A549 (cell line): ENCODE data around the gene ZNF184. TPM values are rescaled to one million over a fixed set of nuclear protein-coding genes. Genes with fewer than 3 reads are reported as not detected.

ENCODE experiments used
- ATAC-seq, 2 experiments: fragments of 200-7000 bp in 1 of 2; fragments of >200 bp in 1 of 2; cut with Nextera tagmentation in 1 of 2; cut with Tn5 transposase in 1 of 2; 3 replicates each; pipeline versions ENCODE4 v1.8.0 to v1.9.1; 2018 to 2020; ENCODE audit warnings: mild to moderate bottlenecking in 1 of 2, moderate library complexity in 1 of 2
- CTCF ChIA-PET: fragments of 300-600 bp; sonication (Branson Sonifier 250); formaldehyde crosslinking; extraction: SDS; loops from one replicate; lab custom pipeline; 2021; ENCODE audit warnings: antibody characterized with exemption, inconsistent platforms; lab: Yijun Ruan, JAX
- POLR2A ChIA-PET: fragments of 350-600 bp; formaldehyde crosslinking; extraction: SDS; loops from one replicate; lab custom pipeline; 2021; ENCODE audit warnings: antibody characterized with exemption, inconsistent platforms; lab: Yijun Ruan, JAX
- DNase-seq, 2 experiments: peaks; one replicate each; pipeline versions ENCODE4 v3.0.0 to v3.0.0-alpha.2; 2011 to 2016; ENCODE audit warnings: low read depth in 1 of 2, low spot score in 1 of 2
- FAIRE-seq: peaks from 2 replicates; lab custom pipeline; 2011; peaks lifted over from hg19 to GRCh38; lab: Jason Lieb, UNC
- H3K27ac ChIP-seq, 2 experiments: fragments of >200 bp; sonication (Bioruptor Twin); formaldehyde crosslinking; 3 replicates each; pipeline ENCODE4 v1.5.1; 2016 to 2017
- H3K4me1 ChIP-seq: fragments of >200 bp; sonication (Bioruptor Twin); formaldehyde crosslinking; 3 replicates; pipeline ENCODE4 v1.6.1; 2016
- H3K4me2 ChIP-seq: fragments of >200 bp; sonication (Bioruptor Twin); formaldehyde crosslinking; 3 replicates; pipeline ENCODE4 v1.6.1; 2016
- H3K4me3 ChIP-seq: fragments of >200 bp; sonication (Bioruptor Twin); formaldehyde crosslinking; 3 replicates; pipeline ENCODE4 v1.5.1; 2016
- H3K9me3 ChIP-seq: fragments of >200 bp; sonication (Bioruptor Twin); formaldehyde crosslinking; 3 replicates; pipeline ENCODE4 v1.6.1; 2016
- ATOH8 ChIP-seq: fragments of 250-450 bp; sonication (Bioruptor Pico); IDR thresholded peaks from 2 replicates; pipeline ENCODE4 v1.5.0; 2020; ENCODE audit warnings: low read depth, mild to moderate bottlenecking, moderate library complexity
- CEBPB ChIP-seq, 2 experiments: fragments of >200 bp in 1 of 2; sonication (Bioruptor Twin) in 1 of 2; formaldehyde crosslinking in 1 of 2; IDR thresholded peaks; 2 replicates each; pipeline ENCODE4 v1.6.1; 2012 to 2016
- CTCF ChIP-seq: fragments of >200 bp; sonication (Bioruptor Twin); formaldehyde crosslinking; IDR thresholded peaks from 3 replicates; pipeline ENCODE4 v1.5.1; 2016
- EHF ChIP-seq: fragments of 250-450 bp; sonication (Bioruptor Pico); IDR thresholded peaks from 2 replicates; pipeline ENCODE4 v1.5.0; 2020; ENCODE audit warnings: mild to moderate bottlenecking
- EHMT2 ChIP-seq: fragments of 200-600 bp; sonication (generic); IDR thresholded peaks from 2 replicates; pipeline ENCODE4 v1.6.1; 2016; ENCODE audit warnings: antibody characterized with exemption, low read depth, mild to moderate bottlenecking, moderate library complexity
- EP300 ChIP-seq, 2 experiments: fragments of >200 bp; sonication (Bioruptor Twin); formaldehyde crosslinking; IDR thresholded peaks; 2 replicates in 1 of 2; 3 replicates in 1 of 2; pipeline ENCODE4 v1.6.1; 2016 to 2017
- FOSL2 ChIP-seq, 2 experiments: fragments of 450-650 bp in 1 of 2; fragments of >200 bp in 1 of 2; sonication (Bioruptor Twin) in 1 of 2; formaldehyde crosslinking; IDR thresholded peaks; 2 replicates each; pipeline versions ENCODE4 v1.5.0 to v1.6.1; 2016 to 2020; ENCODE audit warnings: mild to moderate bottlenecking in 1 of 2, moderate library complexity in 1 of 2
- HDAC2 ChIP-seq: fragments of 200-600 bp; sonication (generic); IDR thresholded peaks from 2 replicates; pipeline ENCODE4 v1.6.1; 2016
- HOXB5 ChIP-seq: fragments of 250-450 bp; sonication (Bioruptor Pico); IDR thresholded peaks from 2 replicates; pipeline ENCODE4 v1.5.0; 2020; ENCODE audit warnings: mild to moderate bottlenecking, moderate library complexity
- JUNB ChIP-seq: fragments of >200 bp; sonication (Bioruptor Twin); formaldehyde crosslinking; IDR thresholded peaks from 2 replicates; pipeline ENCODE4 v1.6.1; 2016
- KDM1A ChIP-seq: fragments of 200-600 bp; sonication (generic); IDR thresholded peaks from 2 replicates; pipeline ENCODE4 v1.6.1; 2016; ENCODE audit warnings: low read depth, mild to moderate bottlenecking
- KDM5A ChIP-seq: fragments of 200-600 bp; sonication (generic); IDR thresholded peaks from 2 replicates; pipeline ENCODE4 v1.6.1; 2016; ENCODE audit warnings: antibody characterized with exemption, mild to moderate bottlenecking
- MAX ChIP-seq: IDR thresholded peaks from 2 replicates; pipeline ENCODE4 v1.6.1; 2012
- MAZ ChIP-seq: fragments of 150-350 bp; IDR thresholded peaks from 2 replicates; pipeline ENCODE4 v1.6.1; 2014; ENCODE audit warnings: antibody characterized with exemption, low read depth, low read length, borderline replicate concordance
- MYC ChIP-seq: IDR thresholded peaks from 2 replicates; pipeline ENCODE4 v1.6.1; 2012; ENCODE audit warnings: mild to moderate bottlenecking, inconsistent platforms, low read length, improper control_type of control experiment, borderline replicate concordance
- NFE2L2 ChIP-seq: fragments of 150-350 bp; conservative IDR thresholded peaks from 2 replicates; pipeline ENCODE4 v1.6.1; 2014; ENCODE audit warnings: low read length
- NR3C1 ChIP-seq: fragments of >200 bp; sonication (Bioruptor Twin); formaldehyde crosslinking; IDR thresholded peaks from 3 replicates; pipeline ENCODE4 v1.6.1; 2017
- RCOR1 ChIP-seq: fragments of 150-350 bp; IDR thresholded peaks from 2 replicates; pipeline ENCODE4 v1.6.1; 2014; ENCODE audit warnings: antibody characterized with exemption, low read length, low read depth
- TP53 ChIP-seq: fragments of 250-450 bp; sonication (Bioruptor Pico); IDR thresholded peaks from 2 replicates; pipeline ENCODE4 v1.5.0; 2021; ENCODE audit warnings: mild to moderate bottlenecking, moderate library complexity
- USF2 ChIP-seq: fragments of 450-650 bp; IDR thresholded peaks from 2 replicates; pipeline ENCODE4 v1.6.1; 2014; ENCODE audit warnings: antibody characterized with exemption
- ZFP36 ChIP-seq: fragments of 450-650 bp; IDR thresholded peaks from 2 replicates; pipeline ENCODE4 v1.6.1; 2014; ENCODE audit warnings: borderline replicate concordance; ENCODE audit not compliant: partially characterized antibody
- ZSCAN20 ChIP-seq: fragments of 250-450 bp; sonication (Bioruptor Pico); IDR thresholded peaks from 2 replicates; pipeline ENCODE4 v1.8.0; 2022; ENCODE audit warnings: mild to moderate bottlenecking, moderate library complexity
- WGBS: methylation state at CpG from one replicate; pipeline ENCODE4 v1.1.6; 2017; ENCODE audit errors: missing lambda C conversion rate; 5-methylcytosine and 5-hydroxymethylcytosine counted together
- polyA plus RNA-seq, 4 experiments: library from polyadenylated mRNA; depleted of rRNA in 3 of 4; stranded (reverse); fragments of >200 nt; fragmentation: RNase III in 1 of 4; extraction: RNeasy Plus Mini Kit Qiagen cat#74134 plus additional on column Dnase treatment in 1 of 4; gene quantifications; 2 replicates in 3 of 4; 3 replicates in 1 of 4; pipeline ENCODE4 v1.2.3, GENCODE V29; 2011 to 2017

ZNF184 gene
- polyA plus RNA-seq, 2 of the 4 experiments (the other 2 are of a cell fraction) = 2.5 to 4.9 TPM

GRCh38 chr6:27422651-27423332 lies 50.1 kb downstream of the ZNF184 start:
- no peak overlapping the region for H3K4me2 ChIP-seq
- WGBS = 74% methylated on average over 30 of the region's 32 CpGs

GRCh38 chr6:27419363-27419762 lies 53.5 kb downstream of the ZNF184 start:
- POLR2A ChIA-PET = no interaction called here
- CTCF ChIA-PET = no interaction called here
- FAIRE-seq (no peak), ATAC-seq (no peak), DNase-seq (no peak)
- Histone ChIP-seq H3K9me3 (peaks cover 5% of the 10 kb centered on the region; the same call in 1 of the 3 replicates), H3K4me1 (no peaks in the 10 kb centered on the region), H3K4me3 (no peak overlapping the region), H3K4me2 (no peak overlapping the region), H3K27ac (no peak overlapping the region)
- TF ChIP-seq MYC = no peak
- TF ChIP-seq MAX = no peak
- no peak for TF ChIP-seq TP53 (CRISPR knock-in tag)
- TF ChIP-seq EHMT2 = no peak
- TF ChIP-seq JUNB = no peak
- TF ChIP-seq HDAC2 = no peak
- no peak for TF ChIP-seq HOXB5 (CRISPR knock-in tag)
- TF ChIP-seq NR3C1 = no peak
- TF ChIP-seq USF2 = no peak
- TF ChIP-seq EHF (CRISPR knock-in tag) = no peak
- no peak for TF ChIP-seq KDM1A
- no peak for TF ChIP-seq RCOR1
- TF ChIP-seq EP300 (IDR thresholded peaks at IDR 0.05) = no peak
- no peak for TF ChIP-seq ZSCAN20 (CRISPR knock-in tag)
- TF ChIP-seq MAZ = no peak
- no peak for TF ChIP-seq CTCF

More at GRCh38 chr6:27422651-27423332, 50.1 kb downstream of the ZNF184 start:
- Histone ChIP-seq H3K4me3 (no peak overlapping the region), H3K9me3 (no peaks in the 10 kb centered on the region; the same call in 2 of the 3 replicates), H3K4me1 (no peaks in the 10 kb centered on the region), H3K27ac (no peak overlapping the region)
- no peak for DNase-seq
- ChIA-PET POLR2A (no interaction called here), CTCF (interaction anchor here (0.7 kb wide), 1 partner anchor 73 kb away, joined by 3 read pairs; no protein-coding TSS in a partner anchor)
- FAIRE-seq = no peak
- no peak for ATAC-seq
- TF ChIP-seq ATOH8 (CRISPR knock-in tag) (no peak), ZFP36 (no peak), TP53 (CRISPR knock-in tag) (no peak), KDM5A (no peak), HDAC2 (no peak), EHMT2 (no peak), FOSL2 (IDR thresholded peaks at IDR 0.05) (no peak), FOSL2 (CRISPR knock-in tag; IDR thresholded peaks at IDR 0.05) (no peak), CEBPB (IDR thresholded peaks at IDR 0.05) (no peak), EHF (CRISPR knock-in tag) (no peak), NFE2L2 (no peak), KDM1A (no peak)
